Mesothelial cell of epicardium (in vitro differentiated cells): ENCODE measurements around the gene TMEM131L. TPM values are rescaled to one million over a fixed set of nuclear protein-coding genes. Genes with fewer than 3 reads are reported as not detected.

ENCODE experiments used
- DNase-seq, 2 experiments: peaks; one replicate each; pipeline ENCODE4 v3.0.0; 2021; ENCODE audit warnings: low spot score in 2 of 2; ENCODE audit not compliant: unreplicated experiment in 2 of 2
- H3K27ac Mint-ChIP-seq: 2 replicates; pipeline ENCODE4 v1.8.0; 2021; ENCODE audit warnings: mixed read lengths
- H3K27me3 Mint-ChIP-seq: 2 replicates; pipeline ENCODE4 v1.8.0; 2021; ENCODE audit warnings: low read depth, mixed read lengths
- H3K36me3 Mint-ChIP-seq: 2 replicates; pipeline ENCODE4 v1.8.0; 2021; ENCODE audit warnings: mixed read lengths
- H3K4me1 Mint-ChIP-seq: 2 replicates; pipeline ENCODE4 v1.8.0; 2021; ENCODE audit warnings: mixed read lengths
- H3K4me3 Mint-ChIP-seq: 2 replicates; pipeline ENCODE4 v1.8.0; 2021; ENCODE audit warnings: mild to moderate bottlenecking, moderate library complexity, mixed read lengths
- H3K9me3 Mint-ChIP-seq: 2 replicates; pipeline ENCODE4 v1.8.0; 2021; ENCODE audit warnings: mixed read lengths
- CTCF ChIP-seq: fragments of 200-600 bp; sonication (generic); IDR thresholded peaks from one replicate; pipeline ENCODE4 v1.5.0; 2021; ENCODE audit warnings: antibody characterized with exemption; ENCODE audit not compliant: unreplicated experiment
- total RNA-seq: library from RNA; stranded (reverse); gene quantifications from 3 replicates; pipeline ENCODE4 v1.2.1, GENCODE V29; 2021

Gene TMEM131L
- total RNA-seq, 1 donor from 2014 or later, result 13.9 TPM

GRCh38 chr4:153679486-153679885 lies 213.3 kb downstream of the TMEM131L start:
- H3K27ac Mint-ChIP-seq, result no peak overlapping the region
- H3K9me3 Mint-ChIP-seq, result peaks cover 20% of the 10 kb centered on the region
- no peak overlapping the region for H3K4me3 Mint-ChIP-seq
- peaks cover 54% of the 10 kb centered on the region for H3K27me3 Mint-ChIP-seq
- peaks cover 5% of the 10 kb centered on the region for H3K4me1 Mint-ChIP-seq
- H3K36me3 Mint-ChIP-seq, result no peaks in the 10 kb centered on the region
- DNase-seq, result no peak
- no peak for TF ChIP-seq CTCF

- peaks cover 11% of the 10 kb centered on the region for H3K9me3 Mint-ChIP-seq
- no peak for DNase-seq
- peaks cover 56% of the 10 kb centered on the region for H3K27me3 Mint-ChIP-seq
- TF ChIP-seq CTCF, result no peak
- H3K36me3 Mint-ChIP-seq, result peaks cover 6% of the 10 kb centered on the region
- no peak overlapping the region for H3K27ac Mint-ChIP-seq
- H3K4me3 Mint-ChIP-seq, result peak overlapping the region; percentile 64
- H3K4me1 Mint-ChIP-seq, result peaks cover 11% of the 10 kb centered on the region
Observed at GRCh38 chr4:153683763-153684181, 217.6 kb downstream of the TMEM131L start.

GRCh38 chr4:153684182-153684970 lies 218.2 kb downstream of the TMEM131L start, which contains the start of gene TLR2:
TSS of gene TLR2 (plus strand) at chr4:153684280. CDS start at chr4:153702908, 18,628 bp downstream.
- Mint-ChIP-seq H3K27ac (peak within 1 kb of the TSS; percentile 41), H3K4me1 (peaks cover 11% of the 10 kb centered on the region), H3K27me3 (peaks cover 51% of the 10 kb centered on the region), H3K9me3 (peaks cover 16% of the 10 kb centered on the region), H3K36me3 (peaks cover 11% of the 10 kb centered on the region), H3K4me3 (peak within 1 kb of the TSS; percentile 78)
- DNase-seq, result peak; percentile 27 to 69
- TF ChIP-seq CTCF, result no peak

GRCh38 chr4:153684971-153685371 lies 218.8 kb downstream of the TMEM131L start:
- H3K36me3 Mint-ChIP-seq, result peaks cover 12% of the 10 kb centered on the region
- H3K4me3 Mint-ChIP-seq, result peak overlapping the region; percentile 78
- peaks cover 22% of the 10 kb centered on the region for H3K9me3 Mint-ChIP-seq
- H3K27ac Mint-ChIP-seq, result peak overlapping the region; percentile 41
- H3K27me3 Mint-ChIP-seq, result peaks cover 45% of the 10 kb centered on the region
- no peak for DNase-seq
- no peak for TF ChIP-seq CTCF
- H3K4me1 Mint-ChIP-seq, result peaks cover 11% of the 10 kb centered on the region

Other genes starting within 250 kb of the TMEM131L start
- gene MND1, start 121.7 kb upstream of the TMEM131L start, total RNA-seq, result 7.5 to 9.1 TPM (median 7.7 TPM) in 3 replicates
- gene TLR2, start 217.9 kb downstream of the TMEM131L start, total RNA-seq, result 2.4 to 3.0 TPM (median 2.9 TPM) in 3 replicates